Trophoblast cell (in vitro differentiated cells and primary cell): ENCODE data around the gene ROCK2.
A peak's percentile ranks its signal among the peaks of the same experiment; 100 is the strongest.

Experiments
- DNase-seq, 2 donors: peaks; one replicate each; pipeline ENCODE4 v3.0.0-alpha.2; 2016
- H2AFZ ChIP-seq: 2 replicates; pipeline ENCODE4 v1.6.1; 2013; ENCODE audit warnings: low read length, moderate library complexity, mild to moderate bottlenecking; ENCODE audit not compliant: insufficient read depth, poor library complexity
- H2AK5ac ChIP-seq: 2 replicates; pipeline ENCODE4 v1.6.1; 2013; ENCODE audit warnings: mild to moderate bottlenecking, low read length
- H2BK120ac ChIP-seq: 2 replicates; pipeline ENCODE4 v1.6.1; 2013; ENCODE audit warnings: low read length, mild to moderate bottlenecking, moderate library complexity; ENCODE audit not compliant: insufficient read depth, poor library complexity
- H2BK12ac ChIP-seq: 2 replicates; pipeline ENCODE4 v1.6.1; 2013; ENCODE audit warnings: mild to moderate bottlenecking, low read length, moderate library complexity
- H2BK5ac ChIP-seq: 2 replicates; pipeline ENCODE4 v1.6.1; 2013; ENCODE audit warnings: low read length, low read depth, moderate library complexity, mild to moderate bottlenecking; ENCODE audit not compliant: poor library complexity
- H3K14ac ChIP-seq: 2 replicates; pipeline ENCODE4 v1.6.1; 2013; ENCODE audit warnings: mild to moderate bottlenecking, low read length
- H3K18ac ChIP-seq: 2 replicates; pipeline ENCODE4 v1.6.1; 2013; ENCODE audit warnings: mild to moderate bottlenecking, low read length
- H3K23ac ChIP-seq: 2 replicates; pipeline ENCODE4 v1.6.1; 2013; ENCODE audit warnings: low read length
- H3K27ac ChIP-seq: 2 replicates; pipeline ENCODE4 v1.5.1; 2013; ENCODE audit warnings: low read depth, mild to moderate bottlenecking, inconsistent platforms, low read length, moderate library complexity
- H3K27me3 ChIP-seq: 2 replicates; pipeline ENCODE4 v1.6.1; 2013; ENCODE audit warnings: inconsistent platforms, mild to moderate bottlenecking, low read length, moderate library complexity; ENCODE audit not compliant: insufficient read depth
- H3K36me3 ChIP-seq, 2 experiments: 1 replicate in 1 of 2; 2 replicates in 1 of 2; pipeline ENCODE4 v1.6.1; 2013; ENCODE audit warnings: low read length in 2 of 2, mild to moderate bottlenecking in 2 of 2, moderate library complexity in 1 of 2; ENCODE audit not compliant: insufficient read depth in 2 of 2, control insufficient read depth in 1 of 2
- H3K4ac ChIP-seq: 2 replicates; pipeline ENCODE4 v1.6.1; 2013; ENCODE audit warnings: low read depth, mild to moderate bottlenecking, low read length, moderate library complexity
- H3K4me1 ChIP-seq, 2 experiments: 1 replicate in 1 of 2; 2 replicates in 1 of 2; pipeline ENCODE4 v1.6.1; 2013; ENCODE audit warnings: low read length in 2 of 2, mild to moderate bottlenecking in 2 of 2, moderate library complexity in 1 of 2; ENCODE audit not compliant: insufficient read depth in 2 of 2, control insufficient read depth in 1 of 2
- H3K4me2 ChIP-seq: 2 replicates; pipeline ENCODE4 v1.6.1; 2013; ENCODE audit warnings: inconsistent platforms, mild to moderate bottlenecking, low read length, moderate library complexity
- H3K4me3 ChIP-seq: 2 replicates; pipeline ENCODE4 v1.5.1; 2013; ENCODE audit warnings: mild to moderate bottlenecking, low read depth, low read length, inconsistent platforms
- H3K79me1 ChIP-seq: one replicate; pipeline ENCODE4 v1.6.1; 2013; ENCODE audit warnings: low read length
- H3K79me2 ChIP-seq: 2 replicates; pipeline ENCODE4 v1.6.1; 2013; ENCODE audit warnings: low read length, mild to moderate bottlenecking; ENCODE audit not compliant: control insufficient read depth, insufficient read depth, poor library complexity
- H3K9ac ChIP-seq: 2 replicates; pipeline ENCODE4 v1.6.1; 2013; ENCODE audit warnings: mild to moderate bottlenecking, low read length
- H3K9me3 ChIP-seq: 2 replicates; pipeline ENCODE4 v1.6.1; 2013; ENCODE audit warnings: low read depth, mild to moderate bottlenecking, control low read depth, inconsistent platforms, low read length; ENCODE audit not compliant: insufficient read depth
- H4K12ac ChIP-seq: 2 replicates; pipeline ENCODE4 v1.6.1; 2013; ENCODE audit warnings: low read depth, mild to moderate bottlenecking, low read length, moderate library complexity
- H4K8ac ChIP-seq: 2 replicates; pipeline ENCODE4 v1.6.1; 2013; ENCODE audit warnings: low read depth, mild to moderate bottlenecking, low read length, moderate library complexity
- H4K91ac ChIP-seq: one replicate; pipeline ENCODE4 v1.6.1; 2013; ENCODE audit warnings: low read depth, mild to moderate bottlenecking, low read length, moderate library complexity
- WGBS: extraction: QIAGEN DNeasy Blood & Tissue Kit; methylation state at CpG from one replicate; pipeline ENCODE4 v1.1.7; 2013; ENCODE audit warnings: missing lambda C conversion rate; ENCODE audit not compliant: insufficient read length, insufficient coverage; ENCODE audit errors: extremely low coverage; 5-methylcytosine and 5-hydroxymethylcytosine counted together

ROCK2 gene

GRCh38 chr2:11187731-11188130 lies 156.7 kb downstream of the ROCK2 start:
- Histone ChIP-seq H3K4me3 (no peak overlapping the region), H3K4me1 (no peaks in the 10 kb centered on the region), H3K23ac (no peak overlapping the region), H4K12ac (no peak overlapping the region), H3K9ac (no peak overlapping the region), H2AK5ac (no peak overlapping the region), H3K36me3 (peaks cover 5 to 9% of the 10 kb centered on the region in 2 experiments), H2AFZ (no peak overlapping the region), H3K4ac (no peak overlapping the region), H2BK5ac (no peak overlapping the region), H3K79me1 (peaks cover 2% of the 10 kb centered on the region), H3K18ac (no peak overlapping the region), H4K91ac (no peak overlapping the region), H3K27ac (no peak overlapping the region), H3K14ac (no peak overlapping the region), H3K79me2 (no peaks in the 10 kb centered on the region), H3K27me3 (no peaks in the 10 kb centered on the region), H4K8ac (no peak overlapping the region), H3K4me2 (no peak overlapping the region), H2BK12ac (no peak overlapping the region), H2BK120ac (no peak overlapping the region), H3K9me3 (no peaks in the 10 kb centered on the region)
- DNase-seq, result no peak
- WGBS, result no CpG with 5 or more reads among the region's 2 CpGs

DNA sequence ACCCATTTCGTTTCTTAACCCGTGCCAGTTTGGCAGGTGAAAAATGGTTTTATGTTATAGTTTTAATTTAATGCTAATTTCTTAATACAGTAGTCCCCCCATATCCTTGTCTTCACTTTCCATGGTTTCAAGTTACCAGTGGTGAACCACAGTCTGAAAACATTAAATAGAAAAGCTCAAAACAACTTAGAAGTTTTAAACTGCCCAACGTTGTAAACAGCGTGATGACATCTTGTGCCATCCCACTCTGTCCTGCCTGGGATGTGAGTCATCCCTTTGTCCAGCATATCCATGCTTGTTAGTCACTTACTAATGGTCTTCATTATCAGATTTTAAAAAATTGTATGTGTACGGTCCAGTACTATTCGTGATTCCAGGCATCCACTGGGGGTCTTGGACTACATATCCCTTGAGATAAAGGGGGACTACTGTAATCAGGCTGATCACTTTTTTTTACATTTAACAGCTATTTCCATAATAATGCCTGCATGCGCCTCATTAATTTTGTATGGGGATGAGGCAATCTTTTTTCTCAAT lies 157.3 kb downstream of the ROCK2 start:
- no peak overlapping the region for H3K27ac ChIP-seq
- no peak overlapping the region for H2AFZ ChIP-seq
- WGBS, result no CpG with 5 or more reads among the region's 7 CpGs
- no peaks in the 10 kb centered on the region for H3K9me3 ChIP-seq
- peak; percentile 33 to 72 for DNase-seq
- H2BK120ac ChIP-seq, result no peak overlapping the region
- H3K14ac ChIP-seq, result no peak overlapping the region
- H4K8ac ChIP-seq, result no peak overlapping the region
- no peak overlapping the region for H4K91ac ChIP-seq
- H3K79me2 ChIP-seq, result no peaks in the 10 kb centered on the region
- H2BK12ac ChIP-seq, result no peak overlapping the region
- H3K4ac ChIP-seq, result no peak overlapping the region
- H3K23ac ChIP-seq, result no peak overlapping the region
- H3K18ac ChIP-seq, result no peak overlapping the region
- H3K36me3 ChIP-seq, result peaks cover 4 to 7% of the 10 kb centered on the region in 2 experiments
- H2BK5ac ChIP-seq, result no peak overlapping the region
- H3K79me1 ChIP-seq, result peaks cover 2% of the 10 kb centered on the region
- H3K9ac ChIP-seq, result no peak overlapping the region
- no peak overlapping the region for H3K4me2 ChIP-seq
- no peak overlapping the region for H4K12ac ChIP-seq
- H2AK5ac ChIP-seq, result no peak overlapping the region
- no peaks in the 10 kb centered on the region for H3K27me3 ChIP-seq
- no peaks in the 10 kb centered on the region for H3K4me1 ChIP-seq
- H3K4me3 ChIP-seq, result no peak overlapping the region

DNA sequence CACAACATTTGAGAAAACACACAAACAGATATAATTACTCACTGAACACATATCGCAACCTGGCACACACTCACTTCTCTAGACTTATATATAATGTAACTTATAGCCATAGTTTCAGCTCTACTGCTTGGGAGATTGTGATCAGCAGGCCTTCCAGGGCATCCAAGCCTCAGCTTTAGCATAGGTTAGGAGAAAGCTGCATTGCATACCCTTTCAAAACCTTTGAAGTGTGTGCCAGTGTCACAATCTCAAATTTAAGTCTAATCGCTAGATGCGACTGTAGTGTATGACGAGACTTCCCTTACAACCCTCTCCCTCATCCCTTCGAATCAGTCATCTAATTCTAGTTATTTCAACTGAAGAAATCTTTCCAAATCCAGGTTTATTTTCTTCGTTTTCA lies 158.3 kb downstream of the ROCK2 start:
- no peak overlapping the region for H3K9ac ChIP-seq
- no peaks in the 10 kb centered on the region for H3K9me3 ChIP-seq
- H3K23ac ChIP-seq, result no peak overlapping the region
- H3K4ac ChIP-seq, result no peak overlapping the region
- no peak overlapping the region for H2AFZ ChIP-seq
- peaks cover 4 to 12% of the 10 kb centered on the region in 2 experiments for H3K36me3 ChIP-seq
- no peak overlapping the region for H4K91ac ChIP-seq
- WGBS, result no CpG with 5 or more reads among the region's 6 CpGs
- no peak overlapping the region for H3K4me3 ChIP-seq
- no peak overlapping the region for H2BK5ac ChIP-seq
- H3K27me3 ChIP-seq, result no peaks in the 10 kb centered on the region
- no peak overlapping the region for H3K4me2 ChIP-seq
- H3K79me1 ChIP-seq, result peaks cover 2% of the 10 kb centered on the region
- no peak overlapping the region for H4K8ac ChIP-seq
- DNase-seq, result no peak
- no peak overlapping the region for H2AK5ac ChIP-seq
- H3K14ac ChIP-seq, result no peak overlapping the region
- H4K12ac ChIP-seq, result no peak overlapping the region
- no peak overlapping the region for H2BK12ac ChIP-seq
- H3K4me1 ChIP-seq, result no peaks in the 10 kb centered on the region
- H3K79me2 ChIP-seq, result no peaks in the 10 kb centered on the region
- no peak overlapping the region for H3K27ac ChIP-seq
- no peak overlapping the region for H3K18ac ChIP-seq
- H2BK120ac ChIP-seq, result no peak overlapping the region

DNA sequence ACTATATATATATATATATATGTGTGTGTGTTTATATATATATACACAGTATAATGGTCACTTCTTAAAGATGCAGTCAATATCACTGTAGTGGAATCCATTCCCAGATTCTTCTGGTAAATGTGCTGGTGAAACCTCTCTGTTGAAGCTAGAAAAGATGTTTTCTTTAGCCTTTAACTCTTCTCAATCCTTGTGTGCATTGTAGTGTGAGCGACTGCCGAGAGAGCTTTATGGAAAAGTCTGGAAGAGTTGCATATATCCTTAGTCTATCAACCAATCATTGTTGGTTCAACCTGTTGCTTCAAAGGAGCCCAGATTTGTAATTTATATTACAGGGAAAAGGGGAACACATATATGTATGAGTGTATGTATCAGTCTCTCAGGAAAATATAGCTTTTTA lies 161.5 kb downstream of the ROCK2 start:
- Histone ChIP-seq H2AFZ (no peak overlapping the region), H3K23ac (no peak overlapping the region), H3K4me1 (no peaks in the 10 kb centered on the region), H4K8ac (no peak overlapping the region), H4K12ac (no peak overlapping the region), H3K27me3 (no peaks in the 10 kb centered on the region), H3K9me3 (no peaks in the 10 kb centered on the region), H3K27ac (no peak overlapping the region), H3K36me3 (peaks cover 2 to 7% of the 10 kb centered on the region in 2 experiments), H3K79me1 (peaks cover 2% of the 10 kb centered on the region), H3K4me2 (no peak overlapping the region), H3K9ac (no peak overlapping the region), H2BK120ac (no peak overlapping the region), H3K4ac (no peak overlapping the region), H2AK5ac (no peak overlapping the region), H4K91ac (no peak overlapping the region), H3K18ac (no peak overlapping the region), H3K79me2 (no peaks in the 10 kb centered on the region), H2BK5ac (no peak overlapping the region), H2BK12ac (no peak overlapping the region), H3K4me3 (no peak overlapping the region), H3K14ac (no peak overlapping the region)
- no peak for DNase-seq
- no CpG with 5 or more reads among the region's 2 CpGs for WGBS
